HG02588 (cell line): ENCODE data around the gene BMPR1A.
"Not testable (repeated sequence)": the region's sequence is repeated elsewhere in the genome, so short reads cannot be mapped to it uniquely, and the experiment has no call there.

ENCODE experiments used
- ATAC-seq: cut with Tn5 transposase; IDR thresholded peaks from one replicate; pipeline ENCODE4 v1.9.1; 2021; ENCODE audit warnings: mild to moderate bottlenecking, moderate library complexity; ENCODE audit not compliant: unreplicated experiment

BMPR1A gene

GRCh38 chr10:86936661-86937501 is 180.5 kb downstream of the BMPR1A start:
- no peak for ATAC-seq

GRCh38 chr10:86937502-86938154 is 181.2 kb downstream of the BMPR1A start:
- ATAC-seq: no peak

GRCh38 chr10:86938260-86938659 is 181.8 kb downstream of the BMPR1A start:
- no peak for ATAC-seq

- not testable (repeated sequence) for ATAC-seq
Measured at GRCh38 chr10:86940076-86940475, 183.7 kb downstream of the BMPR1A start.

GRCh38 chr10:86940677-86941076 is 184.3 kb downstream of the BMPR1A start:
- ATAC-seq: no peak

GRCh38 chr10:86941426-86941825 is 185.0 kb downstream of the BMPR1A start:
- no peak for ATAC-seq

GRCh38 chr10:86941991-86942421 is 185.6 kb downstream of the BMPR1A start:
- ATAC-seq: no peak

GRCh38 chr10:86942441-86943315 is 186.3 kb downstream of the BMPR1A start:
- ATAC-seq: no peak

GRCh38 chr10:86943316-86944030 is 187.1 kb downstream of the BMPR1A start:
- ATAC-seq: no peak

- ATAC-seq: no peak
Measured at GRCh38 chr10:86944031-86944419, 187.6 kb downstream of the BMPR1A start.

GRCh38 chr10:86944471-86944870 is 188.1 kb downstream of the BMPR1A start:
- ATAC-seq: no peak

- no peak for ATAC-seq
Measured at GRCh38 chr10:86944907-86945306, 188.5 kb downstream of the BMPR1A start.

- ATAC-seq: no peak
Measured at GRCh38 chr10:86945361-86946212, 189.2 kb downstream of the BMPR1A start.

- no peak for ATAC-seq
Measured at GRCh38 chr10:86946213-86947155, 190.1 kb downstream of the BMPR1A start.

- not testable (repeated sequence) for ATAC-seq
Measured at GRCh38 chr10:86947806-86948205, 191.4 kb downstream of the BMPR1A start.

- ATAC-seq: no peak
Measured at GRCh38 chr10:86950349-86950748, 193.9 kb downstream of the BMPR1A start.

- no peak for ATAC-seq
Measured at GRCh38 chr10:86951184-86951761, 194.9 kb downstream of the BMPR1A start.

GRCh38 chr10:86952106-86952505 is 195.7 kb downstream of the BMPR1A start:
- no peak for ATAC-seq
